GM18507 (cell line): ENCODE data around the gene RASD1.

ENCODE experiments used
- DNase-seq: peaks from one replicate; pipeline ENCODE4 v3.0.0; 2011; ENCODE audit warnings: low read depth; ENCODE audit not compliant: insufficient read length; ENCODE audit errors: extremely low spot score
- FAIRE-seq: peaks from 2 replicates; lab custom pipeline; 2011; peaks lifted over from hg19 to GRCh38; lab: Jason Lieb, UNC

The RASD1 gene, protein sequence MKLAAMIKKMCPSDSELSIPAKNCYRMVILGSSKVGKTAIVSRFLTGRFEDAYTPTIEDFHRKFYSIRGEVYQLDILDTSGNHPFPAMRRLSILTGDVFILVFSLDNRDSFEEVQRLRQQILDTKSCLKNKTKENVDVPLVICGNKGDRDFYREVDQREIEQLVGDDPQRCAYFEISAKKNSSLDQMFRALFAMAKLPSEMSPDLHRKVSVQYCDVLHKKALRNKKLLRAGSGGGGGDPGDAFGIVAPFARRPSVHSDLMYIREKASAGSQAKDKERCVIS

GRCh38 chr17:17496189-17497064 lies at the start of gene RASD1:
RASD1 (minus strand) TSS chr17:17496395; CDS start chr17:17496181, 214 bp downstream.
- peak; percentile 75 for FAIRE-seq
- peak; percentile 87 for DNase-seq

DNA sequence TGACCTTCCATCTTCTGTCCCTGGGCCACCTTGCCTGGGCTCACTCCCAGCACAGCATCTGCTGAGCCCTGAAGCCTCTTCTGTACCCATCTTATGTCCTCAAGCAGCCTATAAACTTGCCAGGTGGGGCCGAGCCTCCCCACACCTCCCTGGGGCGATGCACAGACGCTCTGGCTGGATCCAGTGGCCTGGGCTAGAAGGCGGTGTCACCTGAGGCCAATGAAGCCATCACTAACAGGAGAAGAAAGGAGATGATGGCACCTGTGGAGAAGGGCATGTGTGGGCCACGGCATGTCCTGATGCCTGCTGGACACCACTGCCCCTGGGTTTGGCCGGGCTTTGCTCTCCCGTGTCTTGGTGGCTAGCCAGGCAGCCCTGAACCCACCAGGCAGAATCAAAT lies 49.8 kb upstream of the RASD1 start:
- no peak for FAIRE-seq

GRCh38 chr17:17545031-17545820 lies 49.0 kb upstream of the RASD1 start:
- DNase-seq, result no peak
- no peak for FAIRE-seq

More for the DNA sequence above, 49.8 kb upstream of the RASD1 start:
- DNase-seq, result no peak

DNA sequence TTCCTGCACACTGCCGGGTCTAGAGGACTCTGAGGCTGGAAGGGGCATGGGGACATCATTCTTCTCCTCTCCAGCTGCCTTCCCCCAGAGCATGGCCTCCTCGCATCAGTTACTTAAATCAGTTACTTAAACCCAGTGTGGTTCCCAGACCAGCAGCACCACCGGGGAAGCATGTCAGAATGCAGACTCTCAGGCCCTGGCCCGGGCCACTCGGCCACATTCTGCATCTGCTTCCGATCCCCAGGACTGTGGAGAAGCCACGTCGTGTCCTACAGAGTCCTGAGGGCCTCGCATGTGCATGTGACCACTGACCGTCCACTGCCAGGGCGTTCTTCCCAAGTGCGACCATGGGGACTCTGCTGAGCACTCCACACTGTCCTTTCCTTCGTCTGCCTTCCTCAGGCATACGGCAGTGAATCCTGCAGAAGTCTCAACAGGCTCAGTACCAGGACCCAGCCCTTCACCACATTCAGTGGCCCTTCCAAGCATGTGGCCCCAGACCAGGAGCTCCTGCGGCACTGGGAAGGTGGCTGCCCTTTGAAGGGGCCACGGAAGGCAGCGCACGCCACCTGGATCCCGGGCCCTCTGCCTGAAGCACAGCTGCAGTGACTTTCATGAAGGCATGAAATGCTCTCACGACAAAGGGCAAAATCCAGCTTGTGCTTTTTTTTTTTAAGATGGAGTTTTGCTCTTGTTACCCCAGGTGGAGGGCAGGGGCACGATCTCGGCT lies 46.9 kb upstream of the RASD1 start:
- no peak for DNase-seq
- no peak for FAIRE-seq

DNA sequence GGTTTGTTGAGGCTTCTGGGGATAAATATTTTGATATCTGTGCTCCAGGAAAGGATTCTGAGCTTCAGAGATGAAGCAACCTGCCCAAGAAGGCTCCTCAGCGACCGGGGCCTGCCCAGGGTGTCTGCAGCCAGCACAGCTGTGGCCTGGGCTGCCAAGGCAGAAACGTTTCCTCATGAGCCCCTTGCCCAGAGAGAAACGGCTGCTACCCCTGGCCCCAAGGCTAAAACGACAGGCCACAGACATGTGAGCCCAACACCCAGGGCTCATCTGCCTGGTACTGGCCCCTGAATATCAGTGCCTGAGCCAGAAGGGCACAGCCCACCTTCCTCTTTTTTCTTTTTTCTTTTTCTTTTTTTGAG lies 45.4 kb upstream of the RASD1 start:
- FAIRE-seq, result no peak
- DNase-seq, result no peak

- no peak for FAIRE-seq
- no peak for DNase-seq
These were observed 44.9 kb upstream of the RASD1 start for GRCh38 chr17:17540935-17541639.

DNA sequence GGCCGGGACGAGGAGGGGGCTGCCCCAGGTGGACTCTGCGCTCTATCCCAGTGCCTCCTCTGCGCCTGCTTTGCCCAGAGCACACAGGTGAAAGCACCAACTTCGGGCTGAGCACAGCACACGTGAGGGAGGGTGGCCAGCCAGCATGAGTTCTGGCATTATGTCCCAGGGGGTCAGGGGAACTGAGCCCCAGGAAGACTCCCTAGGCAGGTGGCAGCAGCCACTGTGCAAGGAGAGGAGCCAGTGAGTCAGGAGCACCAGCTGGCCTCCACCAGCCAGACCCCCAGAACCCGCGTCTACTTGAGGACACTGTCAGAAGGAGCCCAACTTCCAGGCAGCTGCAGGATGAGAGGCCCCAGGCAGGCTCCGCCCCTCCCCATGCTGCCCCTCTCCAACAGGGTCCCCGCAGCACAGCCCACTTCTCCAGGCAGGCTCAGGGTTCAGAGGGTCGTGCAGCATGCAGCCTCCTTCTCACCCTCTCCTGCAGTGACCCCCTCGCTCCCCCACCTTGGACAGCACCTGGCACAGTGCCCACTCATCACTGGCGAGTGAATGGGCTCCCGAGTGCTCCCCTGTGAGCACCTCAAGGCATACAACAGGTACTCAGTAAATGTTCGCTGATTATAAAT lies 44.2 kb upstream of the RASD1 start:
- DNase-seq (no peak), FAIRE-seq (no peak)

- FAIRE-seq (no peak), DNase-seq (no peak)
These were observed 43.4 kb upstream of the RASD1 start for GRCh38 chr17:17539591-17539990.

GRCh38 chr17:17538417-17539391 lies 42.5 kb upstream of the RASD1 start:
- FAIRE-seq (no peak), DNase-seq (no peak)

GRCh38 chr17:17537311-17538099 lies 41.3 kb upstream of the RASD1 start:
- DNase-seq (no peak), FAIRE-seq (no peak)

DNA sequence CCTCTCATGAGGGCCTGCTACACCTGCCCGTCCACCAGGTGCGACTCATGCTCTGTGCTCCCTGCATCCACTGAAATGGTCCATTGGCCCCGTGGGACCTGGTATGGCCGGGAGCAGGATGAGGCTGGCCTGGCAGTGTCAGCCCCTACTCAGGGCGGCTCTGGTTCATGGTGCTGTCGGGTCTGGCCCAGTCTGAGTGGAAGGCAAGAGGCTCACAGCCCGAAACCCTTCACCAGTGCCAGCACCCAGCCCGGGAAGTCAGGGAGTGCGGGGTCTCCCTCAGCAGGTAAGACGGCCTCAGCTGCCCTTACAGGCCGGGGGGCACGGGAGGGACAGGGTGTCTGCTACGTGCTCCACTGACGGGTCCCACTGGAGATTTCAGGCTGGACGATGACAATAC lies 40.5 kb upstream of the RASD1 start:
- DNase-seq (no peak), FAIRE-seq (no peak)

DNA sequence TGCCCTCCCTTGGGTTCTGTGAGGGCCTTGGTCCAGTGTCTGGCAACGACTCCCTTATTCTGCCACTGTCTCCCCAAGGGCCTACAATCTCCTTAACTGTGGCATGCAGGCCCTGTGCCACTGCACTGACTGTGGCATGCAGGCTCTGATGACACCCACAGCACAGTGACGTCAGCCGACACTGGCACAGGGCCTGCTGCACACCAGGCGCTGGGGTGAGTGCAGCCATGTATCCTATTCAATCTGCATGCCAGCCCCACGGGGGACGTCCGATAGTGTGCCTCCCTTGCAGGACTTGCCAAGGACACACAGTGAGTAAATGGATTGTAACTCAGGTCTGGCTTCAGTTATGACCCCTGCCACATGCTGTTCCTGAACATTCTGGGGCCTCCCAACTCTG lies 39.8 kb upstream of the RASD1 start:
- FAIRE-seq (no peak), DNase-seq (no peak)

DNA sequence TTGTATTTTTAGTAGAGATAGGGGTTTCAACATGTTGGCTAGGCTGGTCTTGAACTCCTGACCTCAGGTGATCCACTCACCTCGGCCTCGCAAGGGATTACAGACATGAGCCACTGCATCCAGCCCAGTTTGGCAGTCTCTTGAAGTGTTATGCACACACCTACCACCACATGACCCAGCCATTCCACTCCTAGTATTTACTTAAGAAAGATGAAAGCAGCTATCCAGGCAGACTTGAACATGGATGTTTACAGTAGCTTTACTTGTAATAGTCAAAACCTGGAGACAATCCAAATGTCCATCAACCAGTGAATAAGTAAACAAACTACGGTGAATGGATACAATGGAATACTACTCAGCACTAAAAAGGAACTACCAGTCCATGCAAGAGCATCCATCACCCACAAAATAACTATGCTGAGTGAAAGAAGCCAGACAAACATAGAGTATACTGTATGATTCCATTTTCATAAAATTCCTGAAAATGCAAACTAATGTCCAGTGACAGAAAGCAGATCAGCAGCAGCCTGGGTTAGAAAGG lies 37.8 kb upstream of the RASD1 start:
- FAIRE-seq, result no peak
- no peak for DNase-seq

GRCh38 chr17:17532991-17533390 lies 36.8 kb upstream of the RASD1 start:
- no peak for FAIRE-seq
- no peak for DNase-seq

- no peak for FAIRE-seq
- no peak for DNase-seq
These were observed 35.0 kb upstream of the RASD1 start for GRCh38 chr17:17531156-17531555.
